Motor neuron (in vitro differentiated cells): ENCODE data around the gene ALDH18A1. TPM values are rescaled to one million over a fixed set of nuclear protein-coding genes. Genes with fewer than 3 reads are reported as not detected.

Experiments used
- ATAC-seq, 8 experiments: fragments of 200-7000 bp; cut with Tn5 transposase; replicated peaks in 6 of 8; 2 replicates each; pipeline ENCODE4 v1.8.0; 2021; ENCODE audit warnings: mild to moderate bottlenecking in 8 of 8, moderate library complexity in 8 of 8
- H3K27ac ChIP-seq, 2 donors: fragments of 250-450 bp; sonication (Bioruptor Pico); 2 replicates each; pipeline ENCODE4 v1.9.0; 2021; ENCODE audit warnings: antibody characterized with exemption in 2 of 2, mild to moderate bottlenecking in 2 of 2, moderate library complexity in 1 of 2
- H3K4me1 ChIP-seq, 2 donors: fragments of 250-450 bp; sonication (Bioruptor Pico); replicated peaks in 1 of 2; 2 replicates each; pipeline ENCODE4 v1.6.1; 2021; ENCODE audit warnings: antibody characterized with exemption in 2 of 2, mild to moderate bottlenecking in 2 of 2, moderate library complexity in 1 of 2
- H3K4me3 ChIP-seq, 5 donors: fragments of 250-450 bp; sonication (Bioruptor Pico); 2 replicates each; pipeline ENCODE4 v1.9.0; 2021; ENCODE audit warnings: antibody characterized with exemption in 5 of 5, mild to moderate bottlenecking in 5 of 5, moderate library complexity in 4 of 5
- WGBS, 10 experiments: fragments of 450-650 bp; shearing (Covaris generic); methylation state at CpG; one replicate each; pipeline ENCODE4 v1.0.0; 2022; 5-methylcytosine and 5-hydroxymethylcytosine counted together
- in situ Hi-C, 9 experiments: fragments of 400-800 bp; cut with MboI; loops; one replicate each; pipeline ENCODE4 v1.15.0; 2021; ENCODE audit warnings: low sequenced_read_pairs in 9 of 9, low pct_unique_long_range_greater_than_20kb in 2 of 9; ENCODE audit not compliant: unreplicated experiment in 9 of 9
- total RNA-seq, 8 experiments: library from RNA; unstranded; fragments of 300-600 nt; gene quantifications; 2 replicates each; pipeline versions ENCODE4 v1.2.3 to v1.2.4, GENCODE V29; 2022

The ALDH18A1 gene
- total RNA-seq, 8 experiments from 2014 or later = 45.0 to 84.0 (median 65.6) TPM

GRCh38 chr10:95559471-95559870 is 97.0 kb downstream of the ALDH18A1 start:
- in situ Hi-C loops = no loop called here
- Histone ChIP-seq H3K4me1 (peaks cover 11 to 13% of the 10 kb centered on the region in 2 donors), H3K27ac (peak overlapping the region; percentile 15 to 59), H3K4me3 (peak overlapping the region; percentile 56 to 80 (median 65))
- ATAC-seq = no peak
- 44% methylated on average over 3 of the region's 4 CpGs; no CpG with 5 or more reads in 9 of the 10 experiments for WGBS, 10 experiments

GRCh38 chr10:95558593-95559320 is 97.8 kb downstream of the ALDH18A1 start:
- Histone ChIP-seq H3K4me1 (peaks cover 11 to 13% of the 10 kb centered on the region in 2 donors), H3K4me3 (peak overlapping the region in 3 of 5 donors; percentile 56 to 80 (median 59)), H3K27ac (no peak overlapping the region)
- in situ Hi-C loops = no loop called here
- ATAC-seq = no peak
- 40 to 100% (median 71%) methylated on average over 1 of the region's 1 CpG; no CpG with 5 or more reads in 5 of the 10 experiments for WGBS, 10 experiments

- in situ Hi-C loops = no loop called here
- no peak overlapping the region for H3K27ac ChIP-seq
- no peak overlapping the region for H3K4me3 ChIP-seq
- peaks cover 11 to 13% of the 10 kb centered on the region in 2 donors for H3K4me1 ChIP-seq
- WGBS, 10 experiments = 33 to 100% (median 74%) methylated on average over 2 to 8 of the region's 8 CpGs
- ATAC-seq = no peak
Measured at GRCh38 chr10:95556994-95557767, 99.3 kb downstream of the ALDH18A1 start.

Other genes with a start within 250 kb of the ALDH18A1 start
- 100 to 1,000 TPM in 1 of 8 experiments, 10 to 100 TPM in 6, 1 to 10 TPM in 1; 2.0 to 105 (median 35.8) TPM for gene SORBS1, start 95.3 kb downstream of the ALDH18A1 start, total RNA-seq
- gene TCTN3, start 37.2 kb upstream of the ALDH18A1 start, total RNA-seq = 10 to 100 TPM; 21.9 to 62.4 (median 30.4) TPM
- gene ENTPD1, start 99.5 kb upstream of the ALDH18A1 start, total RNA-seq = 10 to 100 TPM in 1 of 8 experiments, 1 to 10 TPM in 7; 1.4 to 26.7 (median 3.7) TPM